Measurements from ENCODE around the gene HSPA12B.
A peak's percentile ranks its signal among the peaks of the same experiment; 100 is the strongest.

Gene HSPA12B

GRCh38 chr20:3705970-3706739 is 26.3 kb upstream of the HSPA12B start:
- DNase-seq, result no peak

- DNase-seq, result no peak
Measured at GRCh38 chr20:3706774-3707507, 25.5 kb upstream of the HSPA12B start.

- no peak for DNase-seq
Measured at GRCh38 chr20:3707508-3707899, 25.0 kb upstream of the HSPA12B start.

- DNase-seq, result no peak
Measured at GRCh38 chr20:3710011-3710466, 22.4 kb upstream of the HSPA12B start.

DNA sequence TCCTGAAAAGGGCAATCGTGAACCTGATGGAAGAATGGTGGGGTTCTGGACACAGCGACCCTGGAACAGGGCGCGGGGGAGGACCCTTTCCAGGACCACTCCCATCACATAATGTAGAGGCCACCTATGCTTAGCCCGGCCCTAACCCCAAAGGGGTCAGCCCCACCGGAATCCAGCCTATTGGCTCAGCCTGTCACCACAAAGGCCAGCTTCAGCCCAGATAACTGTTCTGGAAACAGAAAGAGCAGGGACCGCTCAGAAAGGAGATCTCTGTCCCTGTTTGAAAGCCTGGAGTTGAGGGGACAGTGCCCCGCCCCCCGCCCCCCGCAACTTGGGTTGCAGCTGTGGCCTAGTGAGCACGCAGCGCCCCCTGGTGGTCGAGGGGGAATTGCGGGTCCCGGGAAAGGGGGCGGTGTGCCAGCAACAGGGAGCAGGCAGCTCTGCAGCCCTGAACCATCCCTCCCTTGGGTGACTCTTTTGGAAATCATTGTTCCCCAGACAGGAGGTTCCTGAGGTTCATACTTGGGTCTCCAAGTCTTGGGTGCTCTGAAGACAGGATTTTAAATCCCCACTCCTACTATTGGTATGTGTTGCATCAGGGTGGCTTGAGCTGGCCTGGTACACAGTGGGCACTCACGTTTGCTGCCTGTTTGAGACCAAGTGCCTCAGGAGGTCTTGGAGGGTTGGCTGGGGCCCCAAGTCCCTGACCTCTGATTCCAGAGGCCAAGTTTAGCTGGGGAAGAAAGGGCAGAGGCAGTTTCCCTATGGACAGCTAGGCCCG is 21.6 kb upstream of the HSPA12B start:
- peak; percentile 12 for DNase-seq

- no peak for DNase-seq
Measured at GRCh38 chr20:3711484-3711941, 21.0 kb upstream of the HSPA12B start.

DNA sequence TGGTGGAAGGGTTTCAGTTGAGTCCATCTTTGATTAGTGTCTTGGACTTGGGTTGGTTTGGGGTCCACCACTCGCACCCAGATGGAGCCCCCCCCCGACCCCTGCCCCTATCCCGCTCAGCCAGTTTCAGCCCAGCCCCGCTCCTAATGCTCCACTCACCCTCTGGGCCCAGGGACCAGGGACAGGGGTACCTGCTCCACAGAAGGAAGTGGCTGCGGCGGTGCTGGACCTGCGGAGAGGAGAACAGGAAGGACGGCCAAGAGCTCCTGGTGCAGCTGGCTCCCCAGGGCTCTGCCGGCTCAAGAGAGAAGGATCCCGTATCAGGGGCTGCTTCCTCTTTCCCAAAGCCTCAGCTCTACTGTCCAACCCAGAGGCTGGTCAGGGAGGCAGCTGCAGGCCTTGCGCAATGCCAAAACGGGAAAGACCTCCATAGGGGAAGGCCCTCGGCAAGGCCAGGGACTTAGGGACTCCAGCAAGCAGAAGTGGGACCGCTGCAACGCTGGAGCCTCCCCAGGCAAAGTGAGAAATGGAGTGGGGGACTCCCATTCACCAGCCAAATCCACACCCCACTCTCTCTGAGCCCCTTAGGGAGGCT is 20.1 kb upstream of the HSPA12B start, which contains the start of gene SIGLEC1:
Gene SIGLEC1 (minus strand): TSS at position 322 of the 595 bp plus-strand sequence. CDS start 5,472 bp downstream, outside the sequence.
- DNase-seq, result no peak

DNA sequence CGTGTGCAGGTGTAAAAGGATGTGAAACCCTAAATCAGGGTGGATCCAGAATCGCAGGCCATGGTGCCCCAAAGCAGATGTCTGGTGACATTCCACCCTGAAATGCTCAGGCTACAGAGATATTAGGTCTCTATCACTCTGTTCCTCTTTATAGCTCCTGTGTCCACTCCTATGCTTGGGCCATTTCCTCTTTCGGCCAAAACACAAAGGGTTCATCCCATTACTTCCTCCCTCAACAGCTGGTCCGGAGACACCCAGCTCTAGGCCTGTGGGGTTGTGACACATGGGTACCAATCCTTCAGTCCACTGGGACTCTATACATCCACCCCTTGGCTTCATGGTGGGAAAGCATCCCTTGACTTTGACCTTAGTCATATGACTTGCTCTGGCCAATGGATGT is 18.4 kb upstream of the HSPA12B start:
- no peak for DNase-seq

GRCh38 chr20:3716195-3716834 is 16.2 kb upstream of the HSPA12B start:
- peak; percentile 42 for DNase-seq

GRCh38 chr20:3719046-3719445 is 13.4 kb upstream of the HSPA12B start:
- DNase-seq, result no peak

DNA sequence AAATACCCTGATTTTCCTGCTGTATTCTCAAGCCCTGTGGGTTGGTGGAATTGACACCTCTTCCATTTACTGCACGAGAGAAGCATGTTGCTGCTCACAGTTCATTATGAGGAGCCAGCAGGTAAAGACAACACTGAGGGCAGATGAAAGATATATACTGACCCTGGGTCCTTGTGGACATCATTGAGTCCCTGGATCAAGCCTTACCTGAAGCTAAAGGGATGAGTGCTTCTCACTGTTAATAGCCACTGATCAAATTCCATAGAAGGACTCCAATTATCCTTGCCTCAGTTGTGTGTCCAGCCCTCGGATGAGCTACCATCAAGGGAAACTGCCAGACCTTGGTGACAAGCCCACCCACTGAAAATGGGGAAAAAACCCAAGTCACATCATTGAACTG is 12.4 kb upstream of the HSPA12B start:
- DNase-seq, result no peak

GRCh38 chr20:3720626-3721025 is 11.9 kb upstream of the HSPA12B start:
- DNase-seq, result no peak

GRCh38 chr20:3721912-3722311 is 10.6 kb upstream of the HSPA12B start:
- DNase-seq, result no peak

DNA sequence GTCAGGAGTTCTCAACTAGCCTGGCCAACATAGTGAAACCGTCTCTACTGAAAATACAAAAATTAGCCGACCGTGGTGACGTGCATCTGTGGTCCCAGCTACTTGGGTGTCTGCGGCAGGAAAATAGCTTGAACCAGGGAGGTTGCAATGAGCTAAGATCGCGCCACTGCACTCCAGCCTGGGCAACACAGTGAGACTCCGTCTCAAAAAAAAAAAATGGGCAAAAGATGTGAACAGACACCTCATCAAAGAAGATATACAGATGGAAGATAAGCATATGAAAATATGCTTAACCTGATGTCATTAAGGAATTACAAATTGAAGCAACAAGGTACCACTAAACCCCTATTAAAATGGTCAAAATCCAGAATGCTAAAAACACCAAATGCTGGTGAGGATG is 9.2 kb upstream of the HSPA12B start:
- DNase-seq, result no peak

DNA sequence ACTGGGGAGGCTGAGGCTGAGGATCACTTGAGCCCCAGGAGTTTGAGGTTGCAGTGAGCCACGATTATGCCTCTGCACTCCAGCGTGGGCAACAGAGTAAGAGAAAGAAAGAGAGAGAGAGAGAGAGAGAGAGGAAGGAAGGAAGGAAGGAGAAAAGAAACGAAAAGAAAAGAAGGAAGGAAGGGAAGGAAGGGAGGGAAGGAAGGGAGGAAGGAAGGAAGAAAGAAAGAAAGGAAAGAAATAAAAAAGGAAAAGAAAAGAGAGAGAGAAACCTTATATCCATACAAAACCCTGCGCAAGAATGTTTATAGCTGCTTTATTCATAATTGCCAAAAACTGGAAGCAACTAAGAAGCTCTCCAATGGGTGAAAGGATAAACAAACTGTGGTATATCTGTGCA is 8.1 kb upstream of the HSPA12B start:
- no peak for DNase-seq

DNA sequence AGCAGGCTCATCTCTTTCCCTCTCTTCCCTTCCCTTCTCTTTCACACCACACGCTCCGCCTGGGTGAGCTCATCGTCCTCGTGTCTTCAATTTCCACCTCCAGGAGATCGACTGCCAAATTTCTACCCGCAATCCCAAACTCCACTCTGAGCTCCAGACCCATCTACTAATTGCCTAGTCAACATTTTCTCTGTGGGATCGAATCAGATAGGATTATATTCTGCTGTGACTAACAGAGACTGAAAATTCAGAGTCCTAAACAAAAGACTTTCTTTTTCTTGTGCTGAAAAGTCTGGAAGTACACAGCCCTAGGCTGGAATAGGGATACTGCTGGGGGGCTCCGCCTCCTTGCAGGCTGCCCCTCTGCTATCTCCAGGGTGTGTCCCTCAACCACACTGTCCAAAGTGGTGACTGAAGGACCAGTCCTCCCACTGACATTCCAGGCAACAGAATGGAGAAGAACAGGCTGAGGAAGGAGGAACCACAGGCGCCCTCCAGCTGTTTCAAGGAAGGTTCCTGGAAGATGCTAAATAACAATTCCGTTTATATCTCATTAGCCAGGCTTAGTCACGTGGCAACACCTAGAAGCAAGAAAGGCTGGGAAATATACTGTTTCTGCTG is 5.0 kb upstream of the HSPA12B start:
- peak; percentile 27 for DNase-seq

GRCh38 chr20:3728354-3728753 is 4.1 kb upstream of the HSPA12B start:
- no peak for DNase-seq

DNA sequence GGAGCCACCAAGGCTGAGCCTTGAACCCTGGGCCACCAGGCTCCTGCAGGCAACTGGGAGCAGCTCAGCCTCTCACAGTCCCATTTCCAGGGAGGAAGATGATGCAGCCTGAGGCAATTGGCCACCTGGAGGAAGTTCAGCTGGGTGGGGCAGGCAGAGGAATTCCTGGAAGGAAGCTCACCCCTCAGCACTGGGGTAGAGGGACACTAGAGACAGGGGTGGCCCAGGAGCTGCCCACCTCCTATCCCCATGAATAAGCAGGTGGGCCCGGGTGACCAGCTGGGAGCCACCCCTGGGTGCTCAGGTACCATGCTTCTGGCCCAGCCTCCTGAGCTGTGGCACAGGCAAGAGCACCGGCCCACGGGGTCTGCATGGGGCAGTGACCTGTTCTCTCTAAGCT is 3.6 kb upstream of the HSPA12B start:
- no peak for DNase-seq

- DNase-seq, result no peak
Measured at GRCh38 chr20:3729378-3729777, 3.1 kb upstream of the HSPA12B start.

DNA sequence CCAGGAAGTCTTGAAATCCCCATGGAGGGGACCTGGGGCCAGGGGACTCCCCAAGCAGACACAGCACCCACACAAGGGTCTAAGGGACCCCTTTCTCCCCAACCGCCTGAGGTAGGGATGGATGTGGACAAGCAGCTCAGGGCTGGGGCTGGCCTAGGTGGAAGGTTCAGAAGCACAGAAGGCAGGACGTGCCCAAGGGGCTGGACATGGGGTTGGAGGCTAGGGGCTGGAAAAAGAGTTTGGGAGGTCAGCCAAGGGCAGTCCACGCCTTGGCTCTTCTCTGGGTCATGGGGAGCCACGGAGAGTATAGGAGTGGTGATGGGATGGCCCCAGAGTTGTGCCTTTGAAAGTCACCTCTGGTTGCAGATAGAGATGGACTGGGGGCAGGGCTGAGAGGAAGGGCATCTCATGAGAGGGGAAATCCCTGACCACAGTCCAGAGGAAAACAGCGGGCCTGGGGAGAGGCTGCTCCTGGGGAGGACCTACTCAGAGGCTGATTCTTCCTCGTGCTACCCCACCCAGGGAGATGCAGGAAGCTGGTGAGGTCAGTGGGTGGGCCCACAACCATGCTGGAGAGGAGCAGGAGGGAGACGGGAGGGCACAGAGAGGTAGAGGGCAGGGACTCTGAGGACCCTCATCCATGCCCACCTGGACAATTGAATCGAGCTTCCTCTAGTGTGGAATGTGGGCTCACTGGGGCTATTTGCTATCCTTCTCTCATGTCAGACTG is 2.5 kb upstream of the HSPA12B start:
- no peak for DNase-seq
